Loucy (cell line): Measurements from ENCODE around the gene CT55.
"Not testable (repeated sequence)": the region's sequence is repeated elsewhere in the genome, so short reads cannot be mapped to it uniquely, and the experiment has no call there.

Experiments used
- H2AFZ ChIP-seq: fragments of 200-600 bp; sonication (generic); 2 replicates; pipeline ENCODE4 v1.6.0; 2016; ENCODE audit warnings: antibody characterized with exemption, mild to moderate bottlenecking, low read length, moderate library complexity
- H3F3A ChIP-seq: fragments of 200-600 bp; 2 replicates; pipeline ENCODE4 v1.6.0; 2016; ENCODE audit warnings: antibody characterized with exemption, low read depth, mild to moderate bottlenecking
- H3K27me3 ChIP-seq: fragments of 200-600 bp; sonication (generic); 2 replicates; pipeline ENCODE4 v1.6.1; 2014; ENCODE audit warnings: low read length, mild to moderate bottlenecking; ENCODE audit not compliant: insufficient read depth, poor library complexity, severe bottlenecking
- H3K36me3 ChIP-seq: fragments of 200-600 bp; sonication (generic); 2 replicates; pipeline ENCODE4 v1.6.1; 2016; ENCODE audit warnings: low read length; ENCODE audit not compliant: insufficient read depth
- H3K4me1 ChIP-seq: fragments of 200-600 bp; sonication (generic); 2 replicates; pipeline ENCODE4 v1.5.1; 2014; ENCODE audit warnings: low read length, mild to moderate bottlenecking; ENCODE audit not compliant: insufficient read depth, poor library complexity, severe bottlenecking
- H3K4me2 ChIP-seq: fragments of 200-600 bp; sonication (generic); 2 replicates; pipeline ENCODE4 v1.6.0; 2014; ENCODE audit warnings: antibody characterized with exemption, low read length, low read depth, mild to moderate bottlenecking; ENCODE audit not compliant: poor library complexity, severe bottlenecking
- H3K4me3 ChIP-seq: fragments of 200-600 bp; sonication (generic); 2 replicates; pipeline ENCODE4 v1.5.1; 2014; ENCODE audit warnings: low read length, mild to moderate bottlenecking, mixed read lengths; ENCODE audit not compliant: poor library complexity, severe bottlenecking
- H3K79me2 ChIP-seq: fragments of 200-600 bp; sonication (generic); 2 replicates; pipeline ENCODE4 v1.6.1; 2014; ENCODE audit warnings: low read length; ENCODE audit not compliant: insufficient read depth
- H3K9ac ChIP-seq: fragments of 200-600 bp; sonication (generic); 2 replicates; pipeline ENCODE4 v1.6.0; 2014; ENCODE audit warnings: mild to moderate bottlenecking, low read depth, low read length, moderate library complexity; ENCODE audit not compliant: poor library complexity, severe bottlenecking
- H3K9me2 ChIP-seq: fragments of 200-600 bp; sonication (generic); replicated peaks from 2 replicates; pipeline ENCODE4 v1.6.1; 2016; ENCODE audit warnings: low read depth, low read length, mixed read lengths
- H3K9me3 ChIP-seq: fragments of 200-600 bp; sonication (generic); 2 replicates; pipeline ENCODE4 v1.6.1; 2014; ENCODE audit warnings: mild to moderate bottlenecking, antibody characterized with exemption, low read length, low read depth; ENCODE audit not compliant: insufficient read depth
- H4K20me1 ChIP-seq: fragments of 200-600 bp; sonication (generic); 2 replicates; pipeline ENCODE4 v1.6.0; 2014; ENCODE audit warnings: antibody characterized with exemption, low read length, mild to moderate bottlenecking; ENCODE audit not compliant: insufficient read depth, poor library complexity, severe bottlenecking
- CTCF ChIP-seq: fragments of 200-600 bp; sonication (generic); conservative IDR thresholded peaks from 2 replicates; pipeline ENCODE4 v1.5.1; 2014; ENCODE audit warnings: mild to moderate bottlenecking, antibody characterized with exemption, low read length
- EZH2phosphoT487 ChIP-seq: fragments of 200-600 bp; IDR thresholded peaks from 2 replicates; pipeline ENCODE4 v1.6.1; 2018; ENCODE audit warnings: antibody characterized with exemption, mild to moderate bottlenecking, moderate library complexity, borderline replicate concordance

Gene CT55

DNA sequence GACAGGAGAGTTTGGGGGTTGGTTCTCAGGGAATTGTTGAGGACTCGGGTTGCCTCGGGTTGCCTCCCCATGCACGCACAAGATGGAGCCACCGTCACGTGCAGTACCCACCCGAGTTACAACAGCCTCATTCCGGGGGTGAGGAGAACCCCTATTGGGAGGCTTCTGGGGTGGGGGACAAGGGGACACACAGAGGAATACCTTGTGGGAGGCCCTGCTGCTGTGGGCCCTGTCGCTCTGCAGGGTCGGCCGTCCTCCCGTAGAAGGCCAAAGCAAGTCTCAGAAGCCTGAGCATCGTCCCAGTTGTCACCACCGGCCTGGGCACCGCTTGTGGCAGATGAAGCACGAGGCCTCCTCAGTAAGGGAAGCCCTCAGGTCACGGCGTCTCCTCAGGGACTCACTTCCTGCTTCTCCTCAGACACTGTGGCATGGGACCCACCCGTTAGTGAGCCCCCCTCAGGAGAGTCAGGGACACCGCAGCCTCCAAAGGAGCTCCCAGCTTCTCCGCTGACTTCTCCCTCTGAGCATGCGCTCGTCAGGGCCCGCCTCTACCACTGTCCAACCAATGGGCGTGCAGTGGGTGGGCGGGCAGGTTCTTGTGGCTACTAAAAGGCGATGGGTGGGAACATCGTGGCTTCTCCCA is at the start of gene CT55:
Gene CT55, minus strand, starts transcription at position 522 of the 643 bp plus-strand sequence. Its CDS starts 227 bp downstream, at position 295.
- Histone ChIP-seq H3K4me1 (no peaks in the 10 kb centered on the region), H3K9me3 (no peaks in the 10 kb centered on the region), H3K9ac (no peak within 1 kb of the TSS), H3K27me3 (no peaks in the 10 kb centered on the region), H3K4me3 (no peak within 1 kb of the TSS), H4K20me1 (no peaks in the 10 kb centered on the region), H3F3A (no peaks in the 10 kb centered on the region), H3K36me3 (no peaks in the 10 kb centered on the region), H3K9me2 (no peaks in the 10 kb centered on the region), H3K79me2 (no peaks in the 10 kb centered on the region), H3K4me2 (no peak within 1 kb of the TSS), H2AFZ (no peak within 1 kb of the TSS)
- TF ChIP-seq EZH2phosphoT487 = no peak
- TF ChIP-seq CTCF = no peak

DNA sequence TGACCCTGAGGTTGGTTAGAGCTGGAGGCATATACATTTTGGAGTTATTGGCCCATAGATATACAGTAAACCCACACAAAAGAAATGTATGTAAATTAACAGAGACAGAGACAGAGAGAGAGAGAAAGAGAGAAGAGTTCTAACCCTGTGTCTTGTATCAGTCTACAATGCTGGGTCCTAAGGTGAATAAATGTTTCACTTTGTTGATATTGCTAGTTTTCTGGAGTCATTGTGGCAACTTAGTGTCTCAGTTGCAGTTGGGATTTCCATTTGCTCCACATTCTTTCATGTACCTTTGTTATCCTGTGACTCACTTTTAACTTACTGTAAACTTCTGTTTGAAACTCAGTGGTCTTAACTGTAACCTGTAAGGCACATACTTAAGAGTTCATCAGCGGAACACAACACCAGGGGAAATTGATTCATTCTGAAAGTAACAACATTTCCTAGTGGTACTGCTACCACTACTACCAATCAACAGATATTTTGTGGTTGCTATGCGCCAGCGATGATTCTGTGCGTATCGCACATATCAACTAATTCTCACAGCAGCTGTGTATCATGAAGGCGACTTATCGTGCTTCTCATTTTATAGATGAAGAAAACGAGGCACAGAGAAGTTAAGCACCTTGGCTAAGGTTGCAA is 42.1 kb upstream of the CT55 start:
- no peaks in the 10 kb centered on the region for H3K36me3 ChIP-seq
- H2AFZ ChIP-seq = no peak overlapping the region
- H3K27me3 ChIP-seq = no peaks in the 10 kb centered on the region
- no peaks in the 10 kb centered on the region for H3K79me2 ChIP-seq
- no peaks in the 10 kb centered on the region for H4K20me1 ChIP-seq
- no peaks in the 10 kb centered on the region for H3K4me1 ChIP-seq
- no peak overlapping the region for H3K4me2 ChIP-seq
- TF ChIP-seq CTCF = no peak
- TF ChIP-seq EZH2phosphoT487 = no peak
- H3F3A ChIP-seq = no peaks in the 10 kb centered on the region
- H3K9me3 ChIP-seq = no peaks in the 10 kb centered on the region
- no peak overlapping the region for H3K9ac ChIP-seq
- no peak overlapping the region for H3K4me3 ChIP-seq
- H3K9me2 ChIP-seq = no peaks in the 10 kb centered on the region

GRCh38 chrX:135206427-135206826 is 35.2 kb upstream of the CT55 start:
- H3K4me2 ChIP-seq, H3F3A ChIP-seq, H3K4me1 ChIP-seq, H3K4me3 ChIP-seq, H3K79me2 ChIP-seq, H4K20me1 ChIP-seq, H3K9ac ChIP-seq, H3K9me2 ChIP-seq, H3K9me3 ChIP-seq, H3K36me3 ChIP-seq, H3K27me3 ChIP-seq, H2AFZ ChIP-seq: not testable (repeated sequence)
- peak; percentile 33 for TF ChIP-seq CTCF
